Liver (tissue), 9 donors: Measurements from ENCODE around the gene ZMAT5. TPM values are rescaled to one million over a fixed set of nuclear protein-coding genes. Genes with fewer than 3 reads are reported as not detected.

Source experiments
- DNase-seq: peaks from one replicate; pipeline ENCODE4 v3.0.0-alpha.2; 2017; ENCODE audit warnings: low spot score
- H3K27ac ChIP-seq, 2 donors: one replicate each; pipeline ENCODE4 v1.7.0; 2013; ENCODE audit warnings: inconsistent platforms in 2 of 2, low read length in 2 of 2, control low read depth in 1 of 2, low read depth in 1 of 2, mild to moderate bottlenecking in 1 of 2
- H3K27me3 ChIP-seq, 4 donors: one replicate each; pipeline versions ENCODE4 v1.6.1 to v1.7.0; 2013; ENCODE audit warnings: low read length in 3 of 4, inconsistent platforms in 1 of 4, mild to moderate bottlenecking in 1 of 4, moderate library complexity in 1 of 4; ENCODE audit not compliant: control insufficient read depth in 4 of 4, insufficient read depth in 4 of 4
- H3K36me3 ChIP-seq, 4 donors: one replicate each; pipeline versions ENCODE4 v1.6.1 to v1.7.0; 2013; ENCODE audit warnings: low read length in 3 of 4, mild to moderate bottlenecking in 3 of 4, low read depth in 1 of 4, moderate library complexity in 1 of 4; ENCODE audit not compliant: control insufficient read depth in 4 of 4, insufficient read depth in 3 of 4
- H3K4me1 ChIP-seq, 4 donors: one replicate each; pipeline versions ENCODE4 v1.6.1 to v1.7.0; 2013; ENCODE audit warnings: low read length in 3 of 4, mild to moderate bottlenecking in 3 of 4, moderate library complexity in 1 of 4; ENCODE audit not compliant: control insufficient read depth in 4 of 4, insufficient read depth in 4 of 4
- H3K4me3 ChIP-seq, 3 donors: one replicate each; pipeline versions ENCODE4 v1.6.1 to v1.7.0; 2013; ENCODE audit warnings: low read length in 3 of 3, control low read depth in 1 of 3, low read depth in 1 of 3, mild to moderate bottlenecking in 1 of 3
- H3K9ac ChIP-seq, 2 donors: one replicate each; pipeline ENCODE4 v1.7.0; 2013; ENCODE audit warnings: low read length in 2 of 2, mild to moderate bottlenecking in 2 of 2, moderate library complexity in 2 of 2, control low read depth in 1 of 2, low read depth in 1 of 2
- H3K9me3 ChIP-seq, 4 donors: one replicate each; pipeline versions ENCODE4 v1.6.1 to v1.7.0; 2013; ENCODE audit warnings: low read length in 3 of 4; ENCODE audit not compliant: control insufficient read depth in 4 of 4
- ATF3 ChIP-seq: IDR thresholded peaks from 2 replicates; pipeline ENCODE4 v1.6.1; 2016; ENCODE audit warnings: antibody characterized with exemption
- CTCF ChIP-seq: fragments of 150-350 bp; IDR thresholded peaks from 2 replicates; pipeline ENCODE4 v1.5.1; 2017; ENCODE audit warnings: improper control_type of control experiment, low read depth, low read length; ENCODE audit not compliant: missing input control
- EGR1 ChIP-seq, 2 donors: IDR thresholded peaks; 2 replicates each; pipeline ENCODE4 v1.6.1; 2016 to 2018; ENCODE audit warnings: antibody characterized with exemption in 2 of 2, low read depth in 2 of 2
- FOXA1 ChIP-seq: IDR thresholded peaks from 2 replicates; pipeline ENCODE4 v1.6.1; 2016; ENCODE audit warnings: antibody characterized with exemption
- FOXA2 ChIP-seq: IDR thresholded peaks from 2 replicates; pipeline ENCODE4 v1.6.1; 2016; ENCODE audit warnings: antibody characterized with exemption
- GABPA ChIP-seq, 2 donors: IDR thresholded peaks in 1 of 2; conservative IDR thresholded peaks in 1 of 2; 2 replicates each; pipeline ENCODE4 v1.6.1; 2016; ENCODE audit warnings: antibody characterized with exemption in 2 of 2, mild to moderate bottlenecking in 1 of 2, moderate library complexity in 1 of 2
- HNF4A ChIP-seq, 2 donors: conservative IDR thresholded peaks; 2 replicates each; pipeline ENCODE4 v1.6.1; 2016; ENCODE audit warnings: antibody characterized with exemption in 2 of 2, mild to moderate bottlenecking in 2 of 2
- HNF4G ChIP-seq: IDR thresholded peaks from 2 replicates; pipeline ENCODE4 v1.6.1; 2016; ENCODE audit warnings: antibody characterized with exemption
- JUND ChIP-seq, 2 donors: IDR thresholded peaks; 2 replicates each; pipeline ENCODE4 v1.6.1; 2016; ENCODE audit warnings: antibody characterized with exemption in 2 of 2
- MAX ChIP-seq: IDR thresholded peaks from 2 replicates; pipeline ENCODE4 v1.6.1; 2016; ENCODE audit warnings: antibody characterized with exemption
- NR2F2 ChIP-seq: IDR thresholded peaks from 2 replicates; pipeline ENCODE4 v1.6.1; 2016; ENCODE audit warnings: antibody characterized with exemption
- RAD21 ChIP-seq, 2 donors: IDR thresholded peaks; 2 replicates each; pipeline ENCODE4 v1.6.1; 2016; ENCODE audit warnings: antibody characterized with exemption in 2 of 2, mild to moderate bottlenecking in 2 of 2
- REST ChIP-seq: IDR thresholded peaks from 2 replicates; pipeline ENCODE4 v1.6.1; 2016; ENCODE audit warnings: antibody characterized with exemption, mild to moderate bottlenecking
- TAF1 ChIP-seq: conservative IDR thresholded peaks from 2 replicates; pipeline ENCODE4 v1.6.1; 2016; ENCODE audit warnings: antibody characterized with exemption, mild to moderate bottlenecking
- YY1 ChIP-seq: IDR thresholded peaks from 2 replicates; pipeline ENCODE4 v1.6.1; 2016; ENCODE audit warnings: antibody characterized with exemption, mild to moderate bottlenecking
- ZBTB33 ChIP-seq: IDR thresholded peaks from 2 replicates; pipeline ENCODE4 v1.6.1; 2016; ENCODE audit warnings: antibody characterized with exemption
- WGBS: extraction: QIAGEN DNeasy Blood & Tissue Kit; methylation state at CpG from one replicate; pipeline ENCODE4 v1.1.7; 2013; 5-methylcytosine and 5-hydroxymethylcytosine counted together
- polyA plus RNA-seq, 2 donors: library from polyadenylated mRNA; stranded (reverse) in 1 of 2; unstranded in 1 of 2; fragments of 200-250 nt in 1 of 2; fragments of >200 nt in 1 of 2; fragmentation: Nextera tagmentation in 1 of 2; extraction: Ambion mirVana in 1 of 2; gene quantifications; one replicate each; pipeline versions ENCODE4 v1.2.1 to v1.2.3, GENCODE V29; 2013 to 2015
- total RNA-seq, 2 donors: library from RNA; depleted of rRNA; stranded (reverse); fragments of >200 nt; gene quantifications; one replicate each; pipeline ENCODE4 v1.2.3, GENCODE V29; 2014
- donor health status: healthy.
- donor health status: healthy.
- donor health status: healthy.
- donor health status: healthy.
- donor health status: healthy.

Gene ZMAT5
- total and polyA plus RNA-seq, 4 donors = 9.2 to 18.8 (median 13.5) TPM

GRCh38 chr22:29751669-29752068 lies 15.1 kb downstream of the ZMAT5 start:
- 98% methylated on average over 2 of the region's 2 CpGs for WGBS
- no peak for DNase-seq
- Histone ChIP-seq H3K9me3 (no peaks in the 10 kb centered on the region), H3K27ac (no peak overlapping the region), H3K4me1 (peaks cover 0 to 8% (median 2%) of the 10 kb centered on the region in 4 donors), H3K36me3 (peaks cover 3 to 19% (median 8%) of the 10 kb centered on the region in 4 donors), H3K4me3 (no peak overlapping the region), H3K9ac (no peak overlapping the region), H3K27me3 (no peaks in the 10 kb centered on the region)
- TF ChIP-seq MAX (no peak), TAF1 (no peak), RAD21 (IDR thresholded peaks at IDR 0.05) (no peak), HNF4A (conservative IDR thresholded peaks at IDR 0.05) (no peak), FOXA2 (no peak), HNF4G (no peak)

GRCh38 chr22:29750559-29751538 lies 16.0 kb downstream of the ZMAT5 start:
- peaks cover 0 to 8% (median 2%) of the 10 kb centered on the region in 4 donors for H3K4me1 ChIP-seq
- H3K27ac ChIP-seq = peak overlapping the region in 1 of 2 donors; percentile 59
- H3K4me3 ChIP-seq = no peak overlapping the region
- H3K36me3 ChIP-seq = peaks cover 3 to 25% (median 9%) of the 10 kb centered on the region in 4 donors
- H3K27me3 ChIP-seq = no peaks in the 10 kb centered on the region
- no peak overlapping the region for H3K9ac ChIP-seq
- WGBS = 82% methylated on average over 11 of the region's 11 CpGs
- H3K9me3 ChIP-seq = no peaks in the 10 kb centered on the region
- no peak for TF ChIP-seq GABPA (IDR thresholded peaks at IDR 0.05 in 1 of 2, conservative IDR thresholded peaks at IDR 0.05 in 1 of 2)
- TF ChIP-seq NR2F2 = no peak
- TF ChIP-seq FOXA1 = no peak
- no peak for TF ChIP-seq EGR1 (IDR thresholded peaks at IDR 0.05; ENCODE audit: low read depth in 2 of 2)
- TF ChIP-seq REST = no peak
- no peak for TF ChIP-seq ATF3
- TF ChIP-seq RAD21 (IDR thresholded peaks at IDR 0.05) = peak in 1 of 2 donors; percentile 37
- TF ChIP-seq HNF4A (conservative IDR thresholded peaks at IDR 0.05) = peak; percentile 13 to 17
- TF ChIP-seq YY1 = peak; percentile 57
- DNase-seq = no peak

GRCh38 chr22:29750029-29750428 lies 16.8 kb downstream of the ZMAT5 start:
- no peak overlapping the region for H3K4me3 ChIP-seq
- TF ChIP-seq TAF1 (no peak), HNF4A (conservative IDR thresholded peaks at IDR 0.05) (no peak), CTCF (no peak), ZBTB33 (no peak), JUND (IDR thresholded peaks at IDR 0.05) (no peak)
- H3K9me3 ChIP-seq = no peaks in the 10 kb centered on the region
- H3K36me3 ChIP-seq = peaks cover 3 to 31% (median 9%) of the 10 kb centered on the region in 4 donors
- WGBS = 92% methylated on average over 3 of the region's 3 CpGs
- H3K9ac ChIP-seq = no peak overlapping the region
- peaks cover 0 to 8% (median 2%) of the 10 kb centered on the region in 4 donors for H3K4me1 ChIP-seq
- H3K27me3 ChIP-seq = no peaks in the 10 kb centered on the region
- DNase-seq = no peak
- H3K27ac ChIP-seq = no peak overlapping the region
